WI38 (cell line): ENCODE data around the gene DIAPH2.
A peak's percentile ranks its signal among the peaks of the same experiment; 100 is the strongest.

ENCODE experiments used
- H3K4me3 ChIP-seq: 2 replicates; pipeline ENCODE4 v1.5.1; 2011; ENCODE audit warnings: low read depth, mild to moderate bottlenecking, control low read depth, low read length
- CTCF ChIP-seq: IDR thresholded peaks from 2 replicates; pipeline ENCODE4 v1.5.1; 2012; ENCODE audit warnings: low read depth, mild to moderate bottlenecking, control low read depth, low read length

The DIAPH2 gene

DNA sequence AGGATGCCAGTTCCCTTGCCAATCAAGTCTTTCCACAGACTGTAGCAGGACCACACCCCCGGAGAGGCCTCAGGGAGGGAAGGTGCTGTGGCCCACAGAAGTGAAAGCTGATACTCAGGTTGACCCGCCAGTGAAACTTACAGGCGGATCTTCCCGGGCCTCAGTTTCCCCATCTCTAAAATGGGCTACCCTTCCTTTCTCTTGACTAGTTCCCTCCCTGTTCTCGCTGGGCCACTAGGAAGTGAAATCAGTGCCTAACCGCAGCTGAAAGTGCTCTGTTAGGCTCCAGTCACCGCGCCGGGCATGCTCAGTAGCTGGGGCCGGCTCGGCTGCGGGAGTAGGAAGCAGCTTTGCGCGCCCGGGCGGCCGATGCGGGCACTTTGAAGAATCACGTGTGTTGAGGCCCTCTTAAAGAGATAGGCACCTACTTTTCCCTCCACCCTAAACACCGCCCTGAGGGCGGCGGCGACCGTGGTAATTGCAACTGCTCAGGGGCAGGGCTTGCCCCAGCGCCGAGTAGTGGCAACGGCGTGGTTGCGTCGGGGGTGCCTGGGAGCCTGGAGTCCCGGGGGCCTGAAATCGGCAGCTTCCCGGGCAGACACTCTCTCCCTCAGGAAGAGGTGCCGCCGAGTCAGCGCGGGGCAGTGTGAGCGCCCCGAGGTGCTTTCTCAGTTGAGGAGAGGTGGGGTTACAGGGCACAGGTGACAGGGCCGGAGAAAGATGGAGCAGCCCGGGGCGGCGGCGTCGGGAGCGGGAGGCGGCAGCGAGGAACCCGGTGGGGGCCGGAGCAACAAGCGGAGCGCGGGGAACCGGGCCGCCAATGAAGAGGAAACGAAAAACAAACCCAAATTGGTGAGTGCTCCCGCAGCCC is at the start of gene DIAPH2:
Gene DIAPH2 (plus strand): TSS at position 504 of the 871 bp plus-strand sequence.
- peak within 1 kb of the TSS; percentile 68 for H3K4me3 ChIP-seq
- no peak for TF ChIP-seq CTCF

DNA sequence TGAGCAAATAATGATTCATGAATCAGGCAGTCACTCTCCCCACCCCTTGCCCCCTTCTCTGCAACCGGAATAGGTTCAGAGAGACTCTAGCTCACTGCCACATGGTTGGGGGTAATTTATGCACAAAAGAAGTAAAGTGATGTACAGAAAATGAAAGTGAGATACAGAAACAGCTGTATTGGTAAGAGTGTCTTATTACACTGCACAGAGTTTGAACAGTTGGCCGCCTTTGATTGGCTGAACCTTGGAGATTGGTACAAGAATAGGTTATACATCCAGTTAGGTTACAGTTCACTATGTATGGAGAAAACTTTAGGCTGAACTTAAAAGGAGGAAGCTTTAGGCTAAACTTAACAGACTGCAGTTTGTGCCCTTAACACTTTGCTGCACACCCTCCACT is 34.6 kb upstream of the DIAPH2 start:
- no peak overlapping the region for H3K4me3 ChIP-seq
- TF ChIP-seq CTCF: no peak

DNA sequence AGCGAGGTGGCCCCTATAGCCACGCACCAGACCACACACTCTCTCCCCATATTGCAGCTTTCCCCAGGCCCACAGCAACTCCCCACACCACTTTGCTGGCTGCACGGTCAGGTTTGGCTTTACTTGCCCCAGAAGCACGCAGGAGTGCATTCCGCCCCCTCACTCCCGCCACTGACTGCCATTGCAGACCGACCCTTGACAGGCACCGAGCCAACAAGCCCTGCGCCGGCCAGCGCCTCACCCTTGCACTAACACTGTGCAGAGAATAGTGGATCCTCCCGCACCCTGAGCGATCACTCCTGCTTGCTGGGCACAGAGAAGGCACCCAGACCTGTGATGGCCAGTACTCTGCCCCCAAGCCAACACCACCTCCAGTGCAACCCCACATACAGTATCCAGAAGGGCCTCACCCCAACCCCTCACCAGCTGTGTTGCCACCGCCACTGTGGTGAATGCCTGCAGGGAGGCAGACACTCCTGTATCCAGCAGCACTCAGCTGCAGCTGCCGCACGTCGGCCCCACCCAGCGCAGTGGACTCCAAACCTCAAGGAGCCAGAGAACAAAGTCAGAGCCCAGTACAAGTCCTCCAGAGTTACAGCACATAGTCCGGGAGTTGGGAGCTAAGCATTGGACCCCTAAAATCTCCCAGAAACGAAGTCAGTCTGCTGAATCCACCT is 28.6 kb upstream of the DIAPH2 start:
- H3K4me3 ChIP-seq: no peak overlapping the region
- no peak for TF ChIP-seq CTCF

- H3K4me3 ChIP-seq: no peak overlapping the region
- no peak for TF ChIP-seq CTCF
Observed at GRCh38 chrX:96682516-96682915, 2.1 kb upstream of the DIAPH2 start.

GRCh38 chrX:96683997-96684338 is 674 bp upstream of the DIAPH2 start:
- TF ChIP-seq CTCF: no peak
- peak overlapping the region; percentile 68 for H3K4me3 ChIP-seq

DNA sequence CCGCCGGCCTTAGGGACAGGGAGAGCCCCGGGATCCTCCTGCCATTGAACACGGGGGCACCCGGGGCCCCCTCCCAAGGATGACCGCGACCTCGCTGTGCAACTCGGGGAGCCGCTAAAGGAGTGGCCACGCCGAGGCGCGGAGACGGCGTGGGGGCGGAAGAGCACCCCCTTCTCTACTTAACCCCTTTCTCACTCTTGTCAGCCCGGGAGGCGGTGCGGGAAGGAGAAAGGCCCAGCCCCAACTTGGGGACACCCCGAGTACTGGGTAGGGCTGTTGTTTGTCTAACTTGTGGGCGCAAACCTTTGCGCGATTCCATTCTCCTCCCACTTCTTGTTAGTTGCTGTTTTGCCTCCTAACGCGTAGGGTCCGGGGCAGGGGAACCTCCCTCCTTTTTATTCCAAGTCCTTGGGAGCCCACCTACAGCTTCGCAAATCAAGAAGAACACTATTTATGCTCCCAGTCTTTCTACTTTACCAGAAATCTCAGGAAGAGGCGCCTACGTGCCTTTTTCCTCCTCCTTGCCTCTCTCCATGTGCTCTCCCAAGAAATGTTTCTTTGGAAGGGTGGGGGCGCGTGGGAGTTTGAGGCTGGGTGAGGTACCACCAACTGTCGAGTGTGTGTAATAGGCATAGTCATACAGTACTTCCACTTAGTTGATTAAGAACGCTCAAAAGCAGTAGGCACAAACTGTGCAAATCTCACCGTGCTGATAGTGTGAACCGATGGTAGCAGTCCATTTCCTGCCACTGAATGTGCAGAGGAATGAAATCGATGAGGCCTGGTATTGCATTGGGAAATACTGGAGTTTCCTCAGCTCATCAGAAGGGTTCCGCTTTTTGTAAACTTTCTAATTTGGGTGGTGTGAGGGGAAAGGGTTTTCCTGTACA is 813 bp downstream of the DIAPH2 start:
- peak overlapping the region; percentile 68 for H3K4me3 ChIP-seq
- TF ChIP-seq CTCF: no peak

DNA sequence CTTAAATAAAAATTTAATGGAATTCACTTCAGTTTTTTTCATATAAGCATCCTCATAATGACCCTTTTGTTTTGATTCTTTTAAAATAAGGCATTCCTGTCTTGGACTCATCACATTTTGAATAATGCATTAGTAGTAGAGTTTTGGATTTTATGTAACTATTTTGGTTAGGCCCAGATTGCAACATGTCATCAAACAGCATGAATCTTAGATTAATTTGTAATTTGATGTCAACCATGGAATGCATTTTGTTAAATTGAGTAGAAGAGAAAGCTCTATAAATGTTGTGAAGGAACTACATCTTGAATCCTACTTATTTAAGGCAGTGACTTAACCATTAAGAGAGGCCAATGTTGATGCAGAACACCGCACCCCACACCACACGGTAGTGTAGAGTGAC is 3.1 kb downstream of the DIAPH2 start:
- H3K4me3 ChIP-seq: no peak overlapping the region
- no peak for TF ChIP-seq CTCF
